Lower leg skin (tissue), 3 donors: ENCODE results near the gene THSD7B.

Experiments
- POLR2A ChIP-seq, 2 donors: fragments of 450-650 bp; IDR thresholded peaks; one replicate each; pipeline ENCODE4 v1.6.1; 2016 to 2017; ENCODE audit warnings: antibody characterized with exemption in 2 of 2, mild to moderate bottlenecking in 1 of 2, moderate library complexity in 1 of 2
- TF ChIP-seq, protein P1 (sequence below), 3 donors: fragments of 450-650 bp; IDR thresholded peaks; one replicate each; pipeline ENCODE4 v1.5.1; 2016; ENCODE audit warnings: antibody characterized with exemption in 3 of 3, mild to moderate bottlenecking in 3 of 3, moderate library complexity in 2 of 3

DNA sequence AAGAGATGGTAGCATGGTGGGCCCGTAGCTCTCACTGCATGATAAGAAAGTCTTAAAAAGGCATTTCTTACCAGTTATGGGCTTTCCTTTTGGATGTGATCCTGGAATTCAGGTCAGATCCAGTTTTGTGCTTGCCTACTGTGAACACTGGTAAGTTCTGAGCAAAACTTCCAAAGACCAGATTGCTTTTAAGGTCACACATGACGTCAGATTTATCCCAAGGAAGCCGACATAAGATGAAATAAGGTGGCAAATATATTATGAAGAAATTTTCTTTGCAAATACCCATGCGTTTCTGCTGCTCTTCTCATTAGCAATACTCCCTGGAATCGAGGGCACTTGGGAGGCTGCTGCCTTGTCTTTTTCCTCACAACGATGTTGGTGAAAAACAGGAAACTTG, 782.5 kb downstream of the THSD7B start:
- TF ChIP-seq, protein P1, sequence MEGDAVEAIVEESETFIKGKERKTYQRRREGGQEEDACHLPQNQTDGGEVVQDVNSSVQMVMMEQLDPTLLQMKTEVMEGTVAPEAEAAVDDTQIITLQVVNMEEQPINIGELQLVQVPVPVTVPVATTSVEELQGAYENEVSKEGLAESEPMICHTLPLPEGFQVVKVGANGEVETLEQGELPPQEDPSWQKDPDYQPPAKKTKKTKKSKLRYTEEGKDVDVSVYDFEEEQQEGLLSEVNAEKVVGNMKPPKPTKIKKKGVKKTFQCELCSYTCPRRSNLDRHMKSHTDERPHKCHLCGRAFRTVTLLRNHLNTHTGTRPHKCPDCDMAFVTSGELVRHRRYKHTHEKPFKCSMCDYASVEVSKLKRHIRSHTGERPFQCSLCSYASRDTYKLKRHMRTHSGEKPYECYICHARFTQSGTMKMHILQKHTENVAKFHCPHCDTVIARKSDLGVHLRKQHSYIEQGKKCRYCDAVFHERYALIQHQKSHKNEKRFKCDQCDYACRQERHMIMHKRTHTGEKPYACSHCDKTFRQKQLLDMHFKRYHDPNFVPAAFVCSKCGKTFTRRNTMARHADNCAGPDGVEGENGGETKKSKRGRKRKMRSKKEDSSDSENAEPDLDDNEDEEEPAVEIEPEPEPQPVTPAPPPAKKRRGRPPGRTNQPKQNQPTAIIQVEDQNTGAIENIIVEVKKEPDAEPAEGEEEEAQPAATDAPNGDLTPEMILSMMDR (IDR thresholded peaks at IDR 0.05): no peak
- TF ChIP-seq POLR2A (IDR thresholded peaks at IDR 0.05): no peak
